ENCODE results near the gene ELP1. TPM values are rescaled to one million over a fixed set of nuclear protein-coding genes. Genes with fewer than 3 reads are reported as not detected.
"Not testable (repeated sequence)": the region's sequence is repeated elsewhere in the genome, so short reads cannot be mapped to it uniquely, and the experiment has no call there.

ELP1 gene
- total RNA-seq, 5 donors from 2014 or later (not counting 1 experiment from before 2014, with no cell fraction given) = 23.1 to 34.5 (median 25.0) TPM

GRCh38 chr9:108889649-108890067 is 44.3 kb downstream of the ELP1 start:
- Mint-ChIP-seq H3K4me3 (no peak overlapping the region), H3K27ac (no peak overlapping the region), H3K27me3 (no peaks in the 10 kb centered on the region), H3K9me3 (no peaks in the 10 kb centered on the region), H3K36me3 (peaks cover 70% of the 10 kb centered on the region), H3K4me1 (peaks cover 0 to 8% (median 4%) of the 10 kb centered on the region in 3 donors)
- no peaks in the 10 kb centered on the region for H3K27me3 ChIP-seq (replicated peaks in 1 of 2; ENCODE audit: control insufficient read depth in 2 of 2, extremely low read depth in 1 of 2, insufficient read depth in 2 of 2, low read length in 1 of 2)
- H3K9me3 ChIP-seq = no peaks in the 10 kb centered on the region
- ChIA-PET CTCF (interaction anchor here in 1 of 2 donors (1.3 kb wide), 1 partner anchor 64 kb away, joined by 8 read pairs; no protein-coding TSS in a partner anchor), POLR2A (no interaction called here)
- 90% methylated on average over 2 of the region's 4 CpGs for WGBS (ENCODE audit: insufficient coverage)
- ATAC-seq (replicated peaks in 1 of 4) (no peak), DNase-seq (peak in 1 of 35 experiments; percentile 14)
- H3K4me3 ChIP-seq (ENCODE audit: control insufficient read depth in 1 of 2, extremely low read depth in 1 of 2, low read length in 1 of 2) = no peak overlapping the region
- no peak overlapping the region for H3K27ac ChIP-seq (ENCODE audit: low read length)
- H3K36me3 ChIP-seq (ENCODE audit: control insufficient read depth in 2 of 2, extremely low read depth in 1 of 2, insufficient read depth in 1 of 2, low read length in 1 of 2) = peaks cover 6 to 88% of the 10 kb centered on the region in 2 donors
- H3K4me1 ChIP-seq (ENCODE audit: control insufficient read depth in 1 of 2, extremely low read depth in 1 of 2, insufficient read depth in 2 of 2, low read length in 2 of 2) = no peaks in the 10 kb centered on the region

GRCh38 chr9:108886594-108887271 is 47.2 kb downstream of the ELP1 start:
- POLR2A ChIA-PET; H3K9me3 ChIP-seq; H3K4me1 ChIP-seq (ENCODE audit: control insufficient read depth in 1 of 2, extremely low read depth in 1 of 2, insufficient read depth in 2 of 2, low read length in 2 of 2); H3K27ac Mint-ChIP-seq; ATAC-seq (replicated peaks in 1 of 4); H3K9me3 Mint-ChIP-seq; H3K27me3 Mint-ChIP-seq; H3K27ac ChIP-seq (ENCODE audit: low read length); H3K4me3 Mint-ChIP-seq; DNase-seq; H3K4me1 Mint-ChIP-seq; H3K27me3 ChIP-seq (replicated peaks in 1 of 2; ENCODE audit: control insufficient read depth in 2 of 2, extremely low read depth in 1 of 2, insufficient read depth in 2 of 2, low read length in 1 of 2); H3K4me3 ChIP-seq (ENCODE audit: control insufficient read depth in 1 of 2, extremely low read depth in 1 of 2, low read length in 1 of 2): not testable (repeated sequence)
- no CpG with 5 or more reads among the region's 3 CpGs for WGBS (ENCODE audit: insufficient coverage)
- CTCF ChIA-PET = interaction anchor here in 1 of 2 donors (0.7 kb wide), 1 partner anchor 554 kb away, joined by 3 read pairs; no protein-coding TSS in a partner anchor
- H3K36me3 Mint-ChIP-seq = peaks cover 51% of the 10 kb centered on the region
- H3K36me3 ChIP-seq (ENCODE audit: control insufficient read depth in 2 of 2, extremely low read depth in 1 of 2, insufficient read depth in 1 of 2, low read length in 1 of 2) = peaks cover 4 to 74% of the 10 kb centered on the region in 2 donors

- Histone ChIP-seq H3K4me3 (ENCODE audit: control insufficient read depth in 1 of 2, extremely low read depth in 1 of 2, low read length in 1 of 2) (no peak overlapping the region), H3K4me1 (ENCODE audit: control insufficient read depth in 1 of 2, extremely low read depth in 1 of 2, insufficient read depth in 2 of 2, low read length in 2 of 2) (no peaks in the 10 kb centered on the region), H3K27ac (ENCODE audit: low read length) (no peak overlapping the region), H3K27me3 (replicated peaks in 1 of 2; ENCODE audit: control insufficient read depth in 2 of 2, extremely low read depth in 1 of 2, insufficient read depth in 2 of 2, low read length in 1 of 2) (no peaks in the 10 kb centered on the region), H3K36me3 (ENCODE audit: control insufficient read depth in 2 of 2, extremely low read depth in 1 of 2, insufficient read depth in 1 of 2, low read length in 1 of 2) (peaks cover 4 to 72% of the 10 kb centered on the region in 2 donors), H3K9me3 (no peaks in the 10 kb centered on the region)
- no peaks in the 10 kb centered on the region for H3K9me3 Mint-ChIP-seq
- no peaks in the 10 kb centered on the region for H3K27me3 Mint-ChIP-seq
- CTCF ChIA-PET = interaction anchor here in 1 of 2 donors (0.6 kb wide), 1 partner anchor 24 kb away, joined by 3 read pairs; no protein-coding TSS in a partner anchor
- H3K27ac Mint-ChIP-seq = no peak overlapping the region
- no peak for ATAC-seq (replicated peaks in 1 of 4)
- H3K4me3 Mint-ChIP-seq = no peak overlapping the region
- WGBS (ENCODE audit: insufficient coverage) = no CpG with 5 or more reads among the region's 1 CpG
- POLR2A ChIA-PET = no interaction called here
- peak in 1 of 35 experiments; percentile 2 for DNase-seq
- peaks cover 0 to 8% (median 4%) of the 10 kb centered on the region in 3 donors for H3K4me1 Mint-ChIP-seq
- peaks cover 46% of the 10 kb centered on the region for H3K36me3 Mint-ChIP-seq
These were observed 48.1 kb downstream of the ELP1 start for GRCh38 chr9:108885643-108886348.

- Mint-ChIP-seq H3K4me3 (no peak overlapping the region), H3K27ac (no peak overlapping the region), H3K9me3 (no peaks in the 10 kb centered on the region), H3K36me3 (peaks cover 47% of the 10 kb centered on the region), H3K4me1 (peaks cover 0 to 8% (median 4%) of the 10 kb centered on the region in 3 donors), H3K27me3 (no peaks in the 10 kb centered on the region)
- H3K27me3 ChIP-seq (replicated peaks in 1 of 2; ENCODE audit: control insufficient read depth in 2 of 2, extremely low read depth in 1 of 2, insufficient read depth in 2 of 2, low read length in 1 of 2) = no peaks in the 10 kb centered on the region
- DNase-seq (no peak), ATAC-seq (replicated peaks in 1 of 4) (no peak)
- WGBS (ENCODE audit: insufficient coverage) = no CpG with 5 or more reads among the region's 3 CpGs
- peaks cover 0 to 69% of the 10 kb centered on the region in 2 donors for H3K36me3 ChIP-seq (ENCODE audit: control insufficient read depth in 2 of 2, extremely low read depth in 1 of 2, insufficient read depth in 1 of 2, low read length in 1 of 2)
- POLR2A ChIA-PET = interaction anchor here in 1 of 2 donors (0.5 kb wide), 1 partner anchor 193 kb away, joined by 3 read pairs; no protein-coding TSS in a partner anchor
- H3K27ac ChIP-seq (ENCODE audit: low read length) = no peak overlapping the region
- H3K9me3 ChIP-seq = no peaks in the 10 kb centered on the region
- CTCF ChIA-PET = no interaction called here
- no peaks in the 10 kb centered on the region for H3K4me1 ChIP-seq (ENCODE audit: control insufficient read depth in 1 of 2, extremely low read depth in 1 of 2, insufficient read depth in 2 of 2, low read length in 2 of 2)
- H3K4me3 ChIP-seq (ENCODE audit: control insufficient read depth in 1 of 2, extremely low read depth in 1 of 2, low read length in 1 of 2) = no peak overlapping the region
These were observed 49.2 kb downstream of the ELP1 start for GRCh38 chr9:108884701-108885100.

GRCh38 chr9:108883085-108883484 is 50.8 kb downstream of the ELP1 start:
- no peaks in the 10 kb centered on the region for H3K9me3 ChIP-seq
- DNase-seq (no peak), ATAC-seq (replicated peaks in 1 of 4) (no peak)
- ChIA-PET CTCF (interaction anchor here (0.6 to 0.7 kb wide), 5 partner anchors 28 to 1971 kb away, joined by 3 to 5 read pairs (median 4); no protein-coding TSS in a partner anchor), POLR2A (no interaction called here)
- H3K27ac Mint-ChIP-seq = no peak overlapping the region
- H3K27me3 Mint-ChIP-seq = no peaks in the 10 kb centered on the region
- no peaks in the 10 kb centered on the region for H3K27me3 ChIP-seq (replicated peaks in 1 of 2; ENCODE audit: control insufficient read depth in 2 of 2, extremely low read depth in 1 of 2, insufficient read depth in 2 of 2, low read length in 1 of 2)
- no peaks in the 10 kb centered on the region for H3K4me1 ChIP-seq (ENCODE audit: control insufficient read depth in 1 of 2, extremely low read depth in 1 of 2, insufficient read depth in 2 of 2, low read length in 2 of 2)
- peaks cover 50% of the 10 kb centered on the region for H3K36me3 Mint-ChIP-seq
- no peak overlapping the region for H3K27ac ChIP-seq (ENCODE audit: low read length)
- peaks cover 0 to 8% (median 4%) of the 10 kb centered on the region in 3 donors for H3K4me1 Mint-ChIP-seq
- no peaks in the 10 kb centered on the region for H3K9me3 Mint-ChIP-seq
- no peak overlapping the region for H3K4me3 Mint-ChIP-seq
- H3K4me3 ChIP-seq (ENCODE audit: control insufficient read depth in 1 of 2, extremely low read depth in 1 of 2, low read length in 1 of 2) = no peak overlapping the region
- WGBS (ENCODE audit: insufficient coverage) = 100% methylated on average over 1 of the region's 3 CpGs
- H3K36me3 ChIP-seq (ENCODE audit: control insufficient read depth in 2 of 2, extremely low read depth in 1 of 2, insufficient read depth in 1 of 2, low read length in 1 of 2) = peaks cover 0 to 69% of the 10 kb centered on the region in 2 donors

- POLR2A ChIA-PET = no interaction called here
- DNase-seq (no peak), ATAC-seq (replicated peaks in 1 of 4) (no peak)
- no peaks in the 10 kb centered on the region for H3K27me3 Mint-ChIP-seq
- Histone ChIP-seq H3K9me3 (no peaks in the 10 kb centered on the region), H3K4me3 (ENCODE audit: control insufficient read depth in 1 of 2, extremely low read depth in 1 of 2, low read length in 1 of 2) (no peak overlapping the region), H3K27me3 (replicated peaks in 1 of 2; ENCODE audit: control insufficient read depth in 2 of 2, extremely low read depth in 1 of 2, insufficient read depth in 2 of 2, low read length in 1 of 2) (no peaks in the 10 kb centered on the region), H3K36me3 (ENCODE audit: control insufficient read depth in 2 of 2, extremely low read depth in 1 of 2, insufficient read depth in 1 of 2, low read length in 1 of 2) (peaks cover 0 to 68% of the 10 kb centered on the region in 2 donors), H3K4me1 (ENCODE audit: control insufficient read depth in 1 of 2, extremely low read depth in 1 of 2, insufficient read depth in 2 of 2, low read length in 2 of 2) (no peaks in the 10 kb centered on the region), H3K27ac (ENCODE audit: low read length) (no peak overlapping the region)
- H3K27ac Mint-ChIP-seq = no peak overlapping the region
- no peaks in the 10 kb centered on the region for H3K9me3 Mint-ChIP-seq
- CTCF ChIA-PET = interaction anchor here (0.6 to 0.7 kb wide), 2 partner anchors 27 to 316 kb away, joined by 3 to 5 read pairs; no protein-coding TSS in a partner anchor
- no peak overlapping the region for H3K4me3 Mint-ChIP-seq
- peaks cover 0 to 8% (median 4%) of the 10 kb centered on the region in 3 donors for H3K4me1 Mint-ChIP-seq
- 100% methylated on average over 1 of the region's 6 CpGs for WGBS (ENCODE audit: insufficient coverage)
- peaks cover 54% of the 10 kb centered on the region for H3K36me3 Mint-ChIP-seq
These were observed 51.7 kb downstream of the ELP1 start for GRCh38 chr9:108882052-108882888.

Data from T-cell (primary cell).